Smooth muscle cell (in vitro differentiated cells): ENCODE measurements around the gene MUSTN1. TPM values are rescaled to one million over a fixed set of nuclear protein-coding genes. Genes with fewer than 3 reads are reported as not detected.

Experiments used
- DNase-seq: peaks from one replicate; lab custom pipeline; 2025; ENCODE audit not compliant: unreplicated experiment; lab: John Stamatoyannopoulos, UW
- H2AFZ ChIP-seq: fragments of 200-600 bp; sonication (generic); 2 replicates; pipeline ENCODE4 v1.6.0; 2016; ENCODE audit warnings: antibody characterized with exemption, low read depth, mild to moderate bottlenecking
- H3F3A ChIP-seq: fragments of 200-600 bp; sonication (generic); 2 replicates; pipeline ENCODE4 v1.6.0; 2017; ENCODE audit warnings: antibody characterized with exemption, low read depth
- H3K27ac ChIP-seq: fragments of 200-600 bp; sonication (generic); 2 replicates; pipeline ENCODE4 v1.5.1; 2016; ENCODE audit warnings: low read depth, mild to moderate bottlenecking
- H3K27me3 ChIP-seq: fragments of 200-600 bp; sonication (generic); 2 replicates; pipeline ENCODE4 v1.6.1; 2016; ENCODE audit warnings: low read depth, mild to moderate bottlenecking
- H3K36me3 ChIP-seq: fragments of 200-600 bp; sonication (generic); 2 replicates; pipeline ENCODE4 v1.5.1; 2016; ENCODE audit warnings: low read depth
- H3K4me1 ChIP-seq: fragments of 200-600 bp; sonication (generic); 2 replicates; pipeline ENCODE4 v1.5.1; 2016; ENCODE audit warnings: low read depth
- H3K4me2 ChIP-seq: fragments of 200-600 bp; sonication (generic); 2 replicates; pipeline ENCODE4 v1.6.0; 2016; ENCODE audit warnings: mild to moderate bottlenecking
- H3K4me3 ChIP-seq: fragments of 200-600 bp; sonication (generic); 2 replicates; pipeline ENCODE4 v1.5.1; 2016; ENCODE audit warnings: mild to moderate bottlenecking
- H3K79me2 ChIP-seq: fragments of 200-600 bp; sonication (generic); 2 replicates; pipeline ENCODE4 v1.6.0; 2016; ENCODE audit warnings: low read depth, mild to moderate bottlenecking
- H3K9ac ChIP-seq: fragments of 200-600 bp; sonication (generic); 2 replicates; pipeline ENCODE4 v1.6.0; 2016; ENCODE audit warnings: low read depth
- H3K9me3 ChIP-seq: fragments of 200-600 bp; sonication (generic); replicated peaks from 2 replicates; pipeline ENCODE4 v1.5.1; 2016; ENCODE audit warnings: low read depth
- H4K20me1 ChIP-seq: fragments of 200-600 bp; sonication (generic); 2 replicates; pipeline ENCODE4 v1.6.0; 2016; ENCODE audit warnings: low read depth
- WGBS: methylation state at CpG from one replicate; pipeline ENCODE4 v1.1.7; 2016; ENCODE audit warnings: low lambda C conversion rate; 5-methylcytosine and 5-hydroxymethylcytosine counted together
- polyA plus RNA-seq: library from polyadenylated mRNA; unstranded; fragments of >200 nt; fragmentation: Nextera tagmentation; extraction: Ambion mirVana; gene quantifications from 2 replicates; pipeline ENCODE4 v1.2.1, GENCODE V29; 2016
- total RNA-seq: library from RNA; depleted of rRNA; stranded (reverse); fragments of >200 nt; gene quantifications from 2 replicates; pipeline ENCODE4 v1.2.3, GENCODE V29; 2014
- TF ChIP-seq, protein P1 (sequence below): fragments of 200-600 bp; sonication (generic); IDR thresholded peaks from 2 replicates; pipeline ENCODE4 v1.5.1; 2017; ENCODE audit warnings: borderline replicate concordance, mild to moderate bottlenecking, antibody characterized with exemption; ENCODE audit not compliant: insufficient read depth, poor library complexity, severe bottlenecking

The MUSTN1 gene
- total and polyA plus RNA-seq, 2 experiments from 2014 or later = 0.30 to 2.2 TPM

DNA sequence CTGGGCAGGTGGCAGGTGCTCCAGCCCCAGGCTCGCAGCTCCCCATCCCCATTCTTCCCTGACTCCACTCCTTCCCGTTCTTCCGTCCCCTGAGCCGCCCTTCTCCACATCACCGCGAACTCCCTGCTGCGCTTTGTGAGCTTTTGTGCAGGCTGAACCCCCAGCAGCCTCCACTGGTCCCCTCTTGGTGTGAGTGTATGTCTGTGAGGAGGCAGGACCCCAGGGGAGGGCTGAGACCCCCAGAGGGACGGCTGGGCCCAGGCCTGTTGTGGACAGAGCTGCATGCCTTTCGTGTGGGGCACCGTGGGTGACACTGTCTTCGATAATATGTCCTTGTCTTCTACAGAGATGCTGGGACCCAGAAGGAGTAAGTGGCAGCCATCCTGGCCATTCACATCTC, 47.6 kb downstream of the MUSTN1 start:
- Histone ChIP-seq H3F3A (no peaks in the 10 kb centered on the region), H3K4me1 (no peaks in the 10 kb centered on the region), H3K79me2 (no peaks in the 10 kb centered on the region), H4K20me1 (no peaks in the 10 kb centered on the region), H3K4me2 (no peak overlapping the region), H3K36me3 (no peaks in the 10 kb centered on the region), H3K9ac (no peak overlapping the region), H3K27me3 (peaks cover 11% of the 10 kb centered on the region), H3K4me3 (no peak overlapping the region), H2AFZ (no peak overlapping the region), H3K9me3 (no peaks in the 10 kb centered on the region), H3K27ac (no peak overlapping the region)
- WGBS = 91% methylated on average over 10 of the region's 11 CpGs
- TF ChIP-seq, protein P1, sequence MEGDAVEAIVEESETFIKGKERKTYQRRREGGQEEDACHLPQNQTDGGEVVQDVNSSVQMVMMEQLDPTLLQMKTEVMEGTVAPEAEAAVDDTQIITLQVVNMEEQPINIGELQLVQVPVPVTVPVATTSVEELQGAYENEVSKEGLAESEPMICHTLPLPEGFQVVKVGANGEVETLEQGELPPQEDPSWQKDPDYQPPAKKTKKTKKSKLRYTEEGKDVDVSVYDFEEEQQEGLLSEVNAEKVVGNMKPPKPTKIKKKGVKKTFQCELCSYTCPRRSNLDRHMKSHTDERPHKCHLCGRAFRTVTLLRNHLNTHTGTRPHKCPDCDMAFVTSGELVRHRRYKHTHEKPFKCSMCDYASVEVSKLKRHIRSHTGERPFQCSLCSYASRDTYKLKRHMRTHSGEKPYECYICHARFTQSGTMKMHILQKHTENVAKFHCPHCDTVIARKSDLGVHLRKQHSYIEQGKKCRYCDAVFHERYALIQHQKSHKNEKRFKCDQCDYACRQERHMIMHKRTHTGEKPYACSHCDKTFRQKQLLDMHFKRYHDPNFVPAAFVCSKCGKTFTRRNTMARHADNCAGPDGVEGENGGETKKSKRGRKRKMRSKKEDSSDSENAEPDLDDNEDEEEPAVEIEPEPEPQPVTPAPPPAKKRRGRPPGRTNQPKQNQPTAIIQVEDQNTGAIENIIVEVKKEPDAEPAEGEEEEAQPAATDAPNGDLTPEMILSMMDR = no peak
- no peak for DNase-seq

DNA sequence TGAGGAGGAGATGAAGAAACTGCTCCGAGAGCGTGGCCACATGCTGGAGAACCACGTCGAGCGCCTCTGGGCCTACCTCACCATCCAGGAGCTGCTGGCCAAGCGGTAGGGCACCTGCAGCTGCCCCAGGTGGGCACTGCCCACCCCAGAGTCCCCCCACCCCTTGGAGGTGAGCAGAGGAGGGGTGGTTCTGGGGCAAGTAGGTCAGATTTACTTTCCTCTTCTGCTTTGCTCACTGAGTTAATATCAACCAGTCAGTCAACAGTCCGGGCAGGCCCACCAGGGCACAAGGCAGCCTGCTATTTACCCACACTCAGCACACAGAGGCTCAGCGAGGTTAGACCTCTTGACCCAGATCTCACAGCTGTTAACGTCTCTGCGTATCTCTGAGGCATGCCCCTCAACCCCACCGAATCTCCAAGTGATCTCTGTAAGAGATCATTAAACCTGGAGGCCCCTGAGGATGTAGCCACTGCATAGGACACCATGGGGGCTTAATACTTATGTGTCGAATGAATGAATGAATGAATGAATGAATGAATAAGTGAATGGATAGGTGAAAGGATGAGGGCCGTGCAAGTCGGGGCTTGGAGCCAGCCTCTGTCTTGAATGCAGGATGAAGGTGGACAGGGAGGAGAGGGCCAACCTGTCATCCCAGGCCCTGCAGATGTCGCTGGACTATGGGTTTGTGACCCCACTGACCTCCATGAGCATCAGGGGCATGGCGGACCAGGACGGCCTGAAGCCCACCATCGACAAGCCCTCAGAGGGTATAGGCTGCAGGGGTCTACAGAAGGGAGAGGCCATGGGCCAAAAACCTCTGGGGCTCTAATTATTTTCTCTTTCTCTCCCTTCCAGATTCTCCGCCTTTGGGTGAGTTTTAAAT, 48.2 kb downstream of the MUSTN1 start:
- Histone ChIP-seq H3K27me3 (peaks cover 18% of the 10 kb centered on the region), H3F3A (no peaks in the 10 kb centered on the region), H3K4me1 (no peaks in the 10 kb centered on the region), H3K79me2 (no peaks in the 10 kb centered on the region), H3K4me3 (no peak overlapping the region), H3K9me3 (no peaks in the 10 kb centered on the region), H3K4me2 (no peak overlapping the region), H3K27ac (no peak overlapping the region), H2AFZ (no peak overlapping the region), H3K36me3 (no peaks in the 10 kb centered on the region), H3K9ac (no peak overlapping the region), H4K20me1 (no peaks in the 10 kb centered on the region)
- TF ChIP-seq, protein P1 = no peak
- DNase-seq = no peak
- WGBS = 88% methylated on average over 19 of the region's 19 CpGs

DNA sequence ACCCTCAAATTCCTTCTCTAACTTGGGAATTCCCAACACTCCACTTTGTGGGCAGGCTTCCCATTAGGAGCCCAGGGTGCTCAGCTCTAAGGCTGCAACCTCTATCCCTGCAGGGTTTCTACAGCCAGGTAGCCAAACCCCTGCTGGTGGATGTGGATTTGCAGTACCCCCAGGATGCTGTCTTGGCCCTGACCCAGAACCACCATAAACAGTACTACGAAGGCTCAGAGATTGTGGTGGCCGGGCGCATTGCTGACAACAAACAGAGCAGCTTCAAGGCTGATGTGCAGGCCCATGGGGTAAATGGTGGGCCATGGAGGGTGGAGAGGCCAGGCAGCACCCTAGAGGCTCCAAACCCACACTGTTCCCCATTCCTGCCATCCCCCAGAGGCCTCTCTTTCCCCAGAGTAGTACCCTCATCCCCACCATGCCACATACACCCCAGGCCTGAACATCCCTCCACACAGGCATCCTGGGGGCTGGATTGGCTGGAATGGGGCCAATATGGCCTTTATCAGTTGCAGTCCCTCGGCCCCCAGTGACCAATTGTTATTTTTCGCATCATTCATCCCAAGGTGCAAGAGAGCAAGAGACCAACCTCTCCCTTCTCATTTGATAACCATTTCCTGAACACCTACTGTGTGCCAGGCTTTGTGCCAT, 49.8 kb downstream of the MUSTN1 start:
- Histone ChIP-seq H3K79me2 (no peaks in the 10 kb centered on the region), H3K27me3 (peaks cover 28% of the 10 kb centered on the region), H3K9me3 (no peaks in the 10 kb centered on the region), H3K27ac (no peak overlapping the region), H3K4me1 (no peaks in the 10 kb centered on the region), H3K4me3 (no peak overlapping the region), H3K4me2 (no peak overlapping the region), H4K20me1 (no peaks in the 10 kb centered on the region), H3F3A (no peaks in the 10 kb centered on the region), H3K36me3 (no peaks in the 10 kb centered on the region), H3K9ac (no peak overlapping the region), H2AFZ (no peak overlapping the region)
- TF ChIP-seq, protein P1 = no peak
- 82% methylated on average over 5 of the region's 5 CpGs for WGBS
- no peak for DNase-seq
